Measurements from ENCODE around the gene TGFBR1.
A peak's percentile ranks its signal among the peaks of the same experiment; 100 is the strongest.
"Not testable (repeated sequence)": the region's sequence is repeated elsewhere in the genome, so short reads cannot be mapped to it uniquely, and the experiment has no call there.

The TGFBR1 gene

DNA sequence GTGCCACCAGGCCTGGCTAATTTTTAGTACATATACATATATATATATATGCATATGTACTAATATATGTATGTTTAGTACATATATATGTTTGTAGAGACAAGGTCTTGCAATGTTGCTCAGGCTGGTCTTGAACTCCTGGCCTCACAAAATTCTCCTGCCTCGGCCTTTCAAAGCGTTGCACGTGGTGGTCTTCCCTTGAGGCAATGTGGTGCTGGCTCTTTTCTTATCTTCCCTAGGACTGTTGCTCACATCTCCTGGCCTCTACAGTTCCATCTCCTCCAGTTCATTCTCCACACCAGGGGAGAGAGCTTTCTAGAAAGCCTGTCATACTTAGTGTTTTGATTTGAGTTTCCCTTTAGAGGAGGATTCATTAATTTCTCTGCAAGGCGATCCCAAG is 28.9 kb upstream of the TGFBR1 start:
- DNase-seq (ENCODE audit: low spot score) = no peak

DNA sequence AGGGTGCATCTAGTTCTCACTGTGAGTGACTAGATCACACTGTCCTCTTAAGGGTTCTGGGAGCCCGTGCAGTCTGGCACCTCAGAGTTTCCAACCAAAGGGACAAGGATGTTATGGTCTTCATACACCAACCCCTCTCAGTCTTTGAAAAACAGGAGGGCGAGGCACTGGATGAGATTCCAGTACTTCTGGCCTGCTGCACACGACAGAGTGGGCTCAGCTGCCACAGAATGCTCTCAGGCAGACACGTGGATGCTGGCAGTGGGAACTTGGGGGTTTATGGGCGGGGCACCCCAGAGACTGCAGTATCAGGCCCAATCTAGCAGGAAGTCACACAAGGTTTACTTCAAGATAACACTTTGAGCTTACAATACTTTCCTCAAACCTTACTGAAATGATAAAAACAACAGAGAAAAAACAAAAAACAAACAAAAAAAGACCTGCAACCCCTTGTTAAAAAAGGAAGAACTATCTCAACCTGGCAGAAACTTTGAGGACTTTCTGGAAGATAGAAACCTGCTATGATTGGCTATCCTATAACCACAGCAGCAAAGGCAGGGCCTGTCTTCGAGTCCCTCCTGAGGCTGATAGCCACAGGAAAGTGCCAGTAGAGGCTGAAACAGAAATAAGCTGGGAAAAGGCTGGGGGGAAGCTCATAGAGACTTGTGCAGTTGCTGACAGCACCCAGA is 28.3 kb upstream of the TGFBR1 start:
- peak; percentile 34 for DNase-seq (ENCODE audit: low spot score)

- DNase-seq (ENCODE audit: low spot score) = no peak
Measured at GRCh38 chr9:99078717-99079116, 26.2 kb upstream of the TGFBR1 start.

DNA sequence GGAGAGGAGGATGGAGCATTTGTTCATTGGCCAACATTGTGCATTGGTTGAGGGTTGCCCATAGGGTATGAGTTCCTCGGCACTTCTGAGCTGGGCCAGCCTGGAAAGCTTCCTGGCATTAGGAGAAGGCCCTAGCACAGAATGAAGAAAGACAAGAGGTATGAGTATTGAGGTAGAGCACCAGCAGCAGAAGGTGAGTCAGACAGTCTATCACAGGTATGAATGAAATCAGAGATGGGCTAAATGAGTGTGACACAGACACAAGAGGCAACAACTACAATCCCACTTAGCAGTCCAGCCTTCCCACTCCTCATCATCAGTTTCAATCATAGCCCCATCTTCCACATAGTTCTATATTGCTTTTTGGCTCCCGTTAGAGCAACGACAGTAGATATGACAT is 25.4 kb upstream of the TGFBR1 start:
- DNase-seq (ENCODE audit: low spot score) = no peak

- DNase-seq (ENCODE audit: low spot score) = no peak
Measured at GRCh38 chr9:99083051-99083450, 21.9 kb upstream of the TGFBR1 start.

GRCh38 chr9:99085949-99086948 is 18.7 kb upstream of the TGFBR1 start:
- DNase-seq (ENCODE audit: low spot score) = no peak

- no peak for DNase-seq (ENCODE audit: low spot score)
Measured at GRCh38 chr9:99087462-99087861, 17.5 kb upstream of the TGFBR1 start.

DNA sequence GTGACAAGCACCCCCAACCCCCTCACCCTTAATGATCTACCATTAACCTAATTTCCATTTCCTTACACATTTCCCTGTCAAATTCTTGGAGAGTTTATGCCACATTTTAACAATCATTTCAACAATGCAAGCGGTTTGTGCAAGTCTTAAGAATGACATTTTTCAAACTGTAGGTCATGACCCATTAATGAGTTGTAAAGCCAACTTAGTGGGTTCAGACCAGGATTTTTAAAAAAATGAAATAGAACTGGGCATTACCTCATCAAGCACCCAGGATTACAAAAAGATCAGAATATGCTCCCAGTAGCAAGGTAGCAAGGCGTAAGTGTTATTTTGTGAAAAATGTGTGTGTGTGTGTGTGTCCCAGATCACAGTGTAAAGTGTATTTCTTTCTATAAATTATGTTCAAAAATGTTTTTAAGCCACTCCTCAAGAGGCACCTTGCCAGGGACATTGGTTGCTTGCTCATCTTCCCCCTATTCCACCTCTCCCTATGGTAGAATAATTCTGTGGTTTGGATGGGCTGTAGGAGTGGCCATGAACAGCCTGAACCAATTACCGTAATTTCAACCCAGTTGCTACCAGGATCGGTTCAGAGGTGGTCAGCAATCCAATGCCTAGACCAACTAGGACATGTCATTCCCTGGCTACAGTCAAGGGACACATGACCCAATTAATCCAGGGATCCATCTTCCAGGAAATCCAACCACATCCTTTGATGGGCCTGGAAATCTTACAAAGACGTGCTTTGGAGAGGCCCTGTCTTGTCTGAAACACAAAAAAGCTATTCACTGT is 14.4 kb upstream of the TGFBR1 start:
- DNase-seq (ENCODE audit: low spot score) = no peak

DNA sequence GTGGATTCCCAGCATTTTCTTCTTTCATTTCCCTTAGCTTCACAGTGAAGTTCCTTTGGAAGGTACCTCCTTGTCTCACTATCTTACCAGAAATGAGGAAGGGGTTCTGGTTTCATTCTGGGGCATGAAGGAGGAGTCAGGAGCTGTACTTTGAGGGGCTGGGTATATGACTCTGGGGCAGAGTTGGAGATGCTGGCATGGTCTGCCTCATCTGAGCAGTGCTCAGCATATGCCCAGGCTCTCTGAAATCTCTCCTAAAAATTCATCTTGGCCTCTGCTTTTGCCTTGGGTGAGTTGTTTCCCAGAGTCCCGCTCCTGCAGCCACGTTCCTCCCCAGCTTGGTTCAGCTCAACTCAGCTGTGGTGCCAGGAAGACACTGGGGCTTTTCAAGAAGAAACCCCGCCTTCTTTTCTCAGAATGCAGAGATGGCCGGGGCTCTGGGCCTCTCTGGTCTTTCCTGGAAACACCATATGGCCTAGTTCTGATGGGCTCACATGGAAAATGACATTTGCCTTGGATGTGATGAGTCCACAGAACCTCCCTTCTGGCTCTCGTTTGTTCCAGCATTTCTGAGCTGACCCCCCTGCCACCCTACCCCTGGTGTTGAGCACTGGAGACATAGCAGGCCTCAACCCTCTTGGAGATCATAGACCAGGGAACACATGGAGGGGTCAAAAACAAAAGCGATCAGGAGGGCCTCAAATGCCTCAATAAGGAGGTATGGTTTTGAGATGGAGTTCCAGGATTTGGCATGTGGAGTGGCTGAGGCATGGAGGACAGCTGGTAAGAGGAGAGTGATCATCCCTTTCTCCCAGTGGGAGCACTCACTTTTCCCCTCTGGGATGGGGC is 12.0 kb upstream of the TGFBR1 start:
- no peak for DNase-seq (ENCODE audit: low spot score)

- no peak for DNase-seq (ENCODE audit: low spot score)
Measured at GRCh38 chr9:99093492-99093791, 11.5 kb upstream of the TGFBR1 start.

- DNase-seq (ENCODE audit: low spot score) = no peak
Measured at GRCh38 chr9:99095565-99095964, 9.3 kb upstream of the TGFBR1 start.

DNA sequence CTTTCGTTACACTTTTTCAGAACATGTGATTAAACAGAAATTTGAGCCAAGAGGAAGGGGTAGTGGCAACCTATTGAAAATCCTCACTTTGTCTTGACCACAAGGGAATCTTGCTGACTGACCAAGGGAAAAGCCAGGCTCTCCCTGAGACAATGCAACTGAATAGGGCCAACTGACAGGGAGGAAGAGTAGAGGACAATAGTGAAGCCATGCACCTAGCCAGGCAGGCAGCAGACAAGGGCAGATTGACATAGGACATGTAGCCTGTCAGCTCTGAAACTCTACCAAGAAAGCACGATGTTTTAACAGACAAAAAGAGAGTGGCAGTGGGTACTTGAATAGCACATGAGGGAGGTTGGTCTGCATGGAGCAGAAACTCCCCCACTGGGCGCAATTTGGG is 8.5 kb upstream of the TGFBR1 start:
- no peak for DNase-seq (ENCODE audit: low spot score)

- DNase-seq (ENCODE audit: low spot score) = not testable (repeated sequence)
Measured at GRCh38 chr9:99099806-99100585, 4.9 kb upstream of the TGFBR1 start.

GRCh38 chr9:99101271-99101670 is 3.6 kb upstream of the TGFBR1 start:
- no peak for DNase-seq (ENCODE audit: low spot score)

GRCh38 chr9:99101812-99102211 is 3.1 kb upstream of the TGFBR1 start:
- no peak for DNase-seq (ENCODE audit: low spot score)

DNA sequence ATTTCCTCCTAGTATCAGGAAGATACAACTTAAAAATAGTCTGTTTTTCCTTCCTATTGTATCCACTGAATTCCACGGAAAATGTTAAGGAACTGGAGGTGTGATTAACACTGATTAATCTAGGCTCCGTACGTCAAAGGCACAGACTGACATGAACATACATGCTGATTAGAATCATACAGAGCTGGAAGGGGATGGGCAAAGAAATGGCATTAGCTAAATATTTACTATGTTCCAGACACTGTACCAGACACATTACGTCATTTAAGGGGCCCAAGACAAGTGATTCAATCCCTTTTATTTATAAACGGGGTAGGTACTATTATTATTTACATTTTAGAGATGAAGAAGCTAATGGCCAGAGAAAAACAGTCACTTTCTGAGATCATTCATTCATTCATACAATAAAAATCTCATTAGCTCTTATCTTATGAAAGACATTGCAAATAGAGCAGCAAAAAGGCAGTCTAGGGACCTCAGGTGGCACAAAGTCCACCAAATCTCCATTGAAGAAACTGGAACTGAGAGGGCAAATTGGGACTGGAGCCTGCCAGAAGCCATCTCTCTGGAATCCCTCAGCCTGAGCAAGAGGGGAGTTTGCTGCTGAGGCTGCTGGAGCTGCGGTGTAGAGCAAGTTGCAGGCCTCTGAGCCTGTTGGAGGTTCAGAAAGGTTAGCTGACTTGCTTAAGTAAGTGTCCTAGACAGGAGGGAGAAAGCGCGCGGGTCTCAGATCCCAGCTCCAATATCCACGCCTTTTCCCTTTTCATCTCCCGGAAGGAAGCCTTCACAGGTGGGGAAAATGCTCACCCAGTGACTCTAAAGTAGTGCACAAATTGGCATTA is 1.6 kb upstream of the TGFBR1 start:
- no peak for DNase-seq (ENCODE audit: low spot score)

- DNase-seq (ENCODE audit: low spot score) = peak; percentile 16
Measured at GRCh38 chr9:99103901-99104458, 933 bp upstream of the TGFBR1 start.

DNA sequence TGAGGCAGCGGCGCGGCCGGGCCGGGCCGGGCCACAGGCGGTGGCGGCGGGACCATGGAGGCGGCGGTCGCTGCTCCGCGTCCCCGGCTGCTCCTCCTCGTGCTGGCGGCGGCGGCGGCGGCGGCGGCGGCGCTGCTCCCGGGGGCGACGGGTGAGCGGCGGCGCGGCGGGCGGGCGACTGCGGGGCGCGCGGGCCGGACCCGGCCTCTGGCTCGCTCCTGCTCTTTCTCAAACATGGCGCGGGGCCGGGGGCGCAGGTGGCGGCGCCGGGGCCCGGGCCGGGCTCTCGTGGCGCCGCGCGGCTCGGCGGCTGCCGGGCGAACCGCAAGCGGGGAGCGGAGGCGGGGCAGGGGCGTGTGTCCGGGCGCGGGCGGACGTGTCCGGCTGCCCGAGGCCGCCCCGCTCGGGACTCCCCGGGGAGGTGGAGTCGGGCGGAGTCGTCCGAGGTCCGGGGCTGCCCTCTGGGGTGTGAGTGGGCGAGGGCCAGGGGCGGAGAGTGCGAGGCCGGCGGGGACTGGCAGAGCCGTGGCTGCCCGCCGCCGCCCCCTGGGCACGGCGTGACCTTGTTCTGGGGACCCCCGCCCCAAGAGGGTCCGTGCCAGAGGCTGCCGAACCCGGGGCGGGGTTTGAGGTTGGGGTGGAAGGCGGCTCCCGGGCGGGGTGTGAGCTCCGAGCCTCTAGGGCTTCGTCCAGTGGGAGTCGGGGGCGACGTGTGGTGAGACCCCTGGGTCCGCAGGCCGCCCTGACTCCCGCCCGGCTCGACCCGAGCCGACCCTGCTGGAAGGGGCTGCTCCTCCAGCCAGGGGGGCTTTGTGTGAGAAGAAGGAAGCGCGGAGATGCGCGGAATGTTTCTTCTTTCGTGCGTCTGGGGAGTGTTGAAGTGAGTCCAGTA is 485 bp downstream of the TGFBR1 start:
- DNase-seq (ENCODE audit: low spot score) = peak; percentile 64

GRCh38 chr9:99106044-99106375 is 1.1 kb downstream of the TGFBR1 start:
- no peak for DNase-seq (ENCODE audit: low spot score)
